AG04450 (cell line): ENCODE data around the gene ASPA. TPM values are rescaled to one million over a fixed set of nuclear protein-coding genes. Genes with fewer than 3 reads are reported as not detected.

Experiments used
- CTCF ChIA-PET: fragments of 300-600, 350-600 bp; formaldehyde crosslinking; extraction: SDS; loops from one replicate; lab custom pipeline; 2022; ENCODE audit warnings: antibody characterized with exemption, inconsistent platforms; lab: Charles Lee
- POLR2A ChIA-PET: fragments of 350-600 bp; formaldehyde crosslinking; extraction: SDS; loops from one replicate; lab custom pipeline; 2021; ENCODE audit warnings: antibody characterized with exemption, inconsistent platforms; lab: Yijun Ruan, JAX
- DNase-seq: peaks from one replicate; pipeline ENCODE4 v3.0.0-alpha.2; 2011; ENCODE audit warnings: low read depth, low spot score
- H3K27ac ChIP-seq: one replicate; pipeline ENCODE4 v1.5.1; 2012; ENCODE audit warnings: low read depth, low read length, control low read depth
- H3K27me3 ChIP-seq: one replicate; pipeline ENCODE4 v1.6.0; 2012; ENCODE audit warnings: low read length; ENCODE audit not compliant: control insufficient read depth, insufficient read depth
- H3K4me3 ChIP-seq: 2 replicates; pipeline ENCODE4 v1.5.1; 2011; ENCODE audit warnings: mild to moderate bottlenecking, low read depth, low read length, control low read depth
- H3K9me3 ChIP-seq: 2 replicates; pipeline ENCODE4 v1.5.1; 2012; ENCODE audit warnings: low read length; ENCODE audit not compliant: control insufficient read depth, insufficient read depth
- polyA plus RNA-seq: library from polyadenylated mRNA; depleted of rRNA; stranded (reverse); fragments of >200 nt; gene quantifications from 2 replicates; pipeline ENCODE4 v1.2.3, GENCODE V29; 2011
- TF ChIP-seq, protein P1 (sequence below): IDR thresholded peaks from 2 replicates; pipeline ENCODE4 v1.5.1; 2011; ENCODE audit warnings: low read depth, low read length, control low read depth, inconsistent platforms

ASPA gene
- polyA plus RNA-seq, 1 experiment: 0.17 TPM

DNA sequence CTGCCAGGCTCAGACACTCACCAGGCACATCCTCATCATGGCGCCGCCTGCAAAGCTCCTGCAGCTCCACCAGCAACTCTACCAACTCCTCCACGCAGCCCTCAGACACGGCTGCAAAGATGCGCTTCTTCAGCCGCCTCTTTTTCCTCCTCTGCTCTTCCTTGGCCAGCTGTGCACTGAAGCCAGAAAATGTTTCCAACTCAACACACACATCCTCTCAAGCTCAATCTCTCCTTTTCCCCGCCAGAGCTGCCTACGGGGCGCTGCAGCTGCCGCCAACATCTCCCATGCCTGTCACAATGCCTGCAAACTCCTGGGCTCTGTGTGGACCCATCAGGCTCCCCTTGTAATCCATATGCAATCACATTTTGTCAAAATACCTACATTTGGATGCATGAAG, 67.7 kb downstream of the ASPA start:
- TF ChIP-seq, protein P1, sequence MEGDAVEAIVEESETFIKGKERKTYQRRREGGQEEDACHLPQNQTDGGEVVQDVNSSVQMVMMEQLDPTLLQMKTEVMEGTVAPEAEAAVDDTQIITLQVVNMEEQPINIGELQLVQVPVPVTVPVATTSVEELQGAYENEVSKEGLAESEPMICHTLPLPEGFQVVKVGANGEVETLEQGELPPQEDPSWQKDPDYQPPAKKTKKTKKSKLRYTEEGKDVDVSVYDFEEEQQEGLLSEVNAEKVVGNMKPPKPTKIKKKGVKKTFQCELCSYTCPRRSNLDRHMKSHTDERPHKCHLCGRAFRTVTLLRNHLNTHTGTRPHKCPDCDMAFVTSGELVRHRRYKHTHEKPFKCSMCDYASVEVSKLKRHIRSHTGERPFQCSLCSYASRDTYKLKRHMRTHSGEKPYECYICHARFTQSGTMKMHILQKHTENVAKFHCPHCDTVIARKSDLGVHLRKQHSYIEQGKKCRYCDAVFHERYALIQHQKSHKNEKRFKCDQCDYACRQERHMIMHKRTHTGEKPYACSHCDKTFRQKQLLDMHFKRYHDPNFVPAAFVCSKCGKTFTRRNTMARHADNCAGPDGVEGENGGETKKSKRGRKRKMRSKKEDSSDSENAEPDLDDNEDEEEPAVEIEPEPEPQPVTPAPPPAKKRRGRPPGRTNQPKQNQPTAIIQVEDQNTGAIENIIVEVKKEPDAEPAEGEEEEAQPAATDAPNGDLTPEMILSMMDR: no peak
- Histone ChIP-seq H3K27ac (no peak overlapping the region), H3K27me3 (peaks cover 17% of the 10 kb centered on the region), H3K4me3 (no peak overlapping the region), H3K9me3 (no peaks in the 10 kb centered on the region)
- DNase-seq: no peak
- ChIA-PET CTCF (interaction anchor here (0.5 kb wide), 1 partner anchor 10 kb away, joined by 8 read pairs; no protein-coding TSS in a partner anchor), POLR2A (no interaction called here)

DNA sequence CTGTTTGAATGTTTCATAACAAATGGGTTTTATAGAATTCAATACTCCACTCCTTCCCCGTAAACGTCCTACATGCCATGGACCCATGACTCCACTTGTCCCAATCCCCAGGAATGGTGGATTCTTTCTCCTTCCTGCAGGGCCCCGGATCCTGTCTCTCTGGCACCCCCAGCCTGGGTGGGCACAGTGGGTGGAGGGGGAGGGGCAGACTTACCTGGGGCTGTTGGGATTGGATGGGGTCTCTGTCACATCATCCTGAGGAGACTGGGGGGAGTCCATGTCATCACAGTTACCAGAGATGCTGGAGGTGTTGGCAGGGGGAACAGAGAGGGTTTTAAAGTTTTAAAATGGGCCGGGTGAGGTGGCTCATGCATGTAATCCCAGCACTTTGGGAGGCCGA, 68.6 kb downstream of the ASPA start:
- DNase-seq: no peak
- Histone ChIP-seq H3K9me3 (no peaks in the 10 kb centered on the region), H3K27ac (no peak overlapping the region), H3K4me3 (no peak overlapping the region), H3K27me3 (peaks cover 17% of the 10 kb centered on the region)
- POLR2A ChIA-PET: no interaction called here
- TF ChIP-seq, protein P1: no peak
- CTCF ChIA-PET: no interaction called here

DNA sequence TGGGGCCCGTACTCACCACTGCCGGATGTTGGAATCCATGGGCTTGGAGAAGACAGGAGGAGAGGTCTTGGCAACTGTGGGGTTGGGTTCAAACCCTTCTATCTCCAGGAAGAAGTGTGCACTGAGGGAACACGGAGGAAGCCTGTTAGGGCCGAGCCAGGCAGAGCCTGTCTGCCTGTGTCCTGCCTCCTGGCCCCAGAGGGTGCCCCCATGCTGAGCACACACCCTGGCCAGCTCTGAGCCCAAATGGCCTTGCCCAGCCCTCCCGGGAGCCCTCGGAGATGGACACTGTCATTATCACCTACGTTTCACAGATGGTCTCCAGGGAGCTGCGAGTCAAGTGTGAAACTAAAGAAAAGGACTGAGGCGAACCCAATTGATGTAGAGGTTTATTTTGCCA, 69.4 kb downstream of the ASPA start:
- H3K4me3 ChIP-seq: no peak overlapping the region
- CTCF ChIA-PET: no interaction called here
- DNase-seq: no peak
- POLR2A ChIA-PET: no interaction called here
- H3K27me3 ChIP-seq: peaks cover 17% of the 10 kb centered on the region
- TF ChIP-seq, protein P1: no peak
- no peak overlapping the region for H3K27ac ChIP-seq
- H3K9me3 ChIP-seq: no peaks in the 10 kb centered on the region

DNA sequence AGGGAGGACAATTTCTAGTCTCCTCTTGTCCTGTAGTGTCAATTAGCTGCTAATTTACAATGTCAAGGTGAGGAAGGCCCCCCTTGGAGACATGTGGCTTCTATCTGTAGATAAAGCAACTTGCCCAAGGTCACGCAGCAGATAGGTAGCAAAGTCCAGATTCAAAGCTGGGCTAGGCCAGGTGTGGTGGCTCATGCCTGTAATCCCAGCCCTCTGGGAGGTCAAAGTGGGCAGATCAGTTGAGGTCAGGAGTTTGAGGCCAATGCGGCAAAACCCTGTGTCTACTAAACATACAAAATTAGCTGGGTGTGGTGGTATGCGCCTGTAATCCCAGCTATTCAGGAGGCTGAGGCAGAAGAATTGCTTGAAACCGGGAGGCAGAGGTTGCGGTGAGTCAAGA, 70.7 kb downstream of the ASPA start:
- no peak for DNase-seq
- TF ChIP-seq, protein P1: no peak
- Histone ChIP-seq H3K27ac (no peak overlapping the region), H3K4me3 (no peak overlapping the region), H3K9me3 (no peaks in the 10 kb centered on the region), H3K27me3 (peaks cover 13% of the 10 kb centered on the region)
- CTCF ChIA-PET: no interaction called here
- POLR2A ChIA-PET: no interaction called here

DNA sequence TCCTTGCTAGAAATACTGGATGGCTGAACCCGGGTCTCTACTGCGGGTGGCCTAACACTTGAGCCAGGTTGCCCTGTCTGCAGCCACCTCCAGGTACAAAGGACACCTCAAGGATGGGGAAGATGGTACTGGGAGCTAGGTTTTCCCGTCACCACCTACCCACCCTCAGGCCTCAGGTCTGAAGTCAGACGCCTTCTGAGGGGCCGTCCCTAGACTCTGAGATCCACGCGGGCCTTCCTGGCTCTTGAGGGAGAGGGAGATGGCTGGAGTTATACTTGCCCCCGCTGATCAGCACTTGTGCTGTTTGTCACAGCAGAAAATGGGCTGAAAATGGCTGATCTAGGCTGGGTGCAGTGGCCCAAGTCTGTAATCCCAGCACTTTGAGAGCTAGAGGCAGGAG, 71.2 kb downstream of the ASPA start:
- TF ChIP-seq, protein P1: no peak
- no peak for DNase-seq
- H3K9me3 ChIP-seq: no peaks in the 10 kb centered on the region
- ChIA-PET POLR2A (no interaction called here), CTCF (interaction anchor here (2.1 kb wide), 1 partner anchor 12 kb away, joined by 5 read pairs; no protein-coding TSS in a partner anchor)
- H3K4me3 ChIP-seq: no peak overlapping the region
- no peak overlapping the region for H3K27ac ChIP-seq
- peaks cover 13% of the 10 kb centered on the region for H3K27me3 ChIP-seq
